Measurements from ENCODE around the gene NOL3.
A peak's percentile ranks its signal among the peaks of the same experiment; 100 is the strongest.

NOL3 gene

GRCh38 chr16:67166110-67166547 is 4.2 kb upstream of the NOL3 start:
- ATAC-seq (ENCODE audit: low read depth) (no peak), DNase-seq (ENCODE audit: low spot score) (no peak)
- no peak for TF ChIP-seq CTCF (IDR thresholded peaks at IDR 0.05; ENCODE audit: poor library complexity, severe bottlenecking)
- peaks cover 9% of the 10 kb centered on the region for H3K4me1 ChIP-seq (ENCODE audit: insufficient read depth, poor library complexity, severe bottlenecking)
- no peak overlapping the region for H3K4me3 ChIP-seq (ENCODE audit: severe bottlenecking)
- H3K27ac ChIP-seq (ENCODE audit: poor library complexity, severe bottlenecking): no peak overlapping the region
- no peaks in the 10 kb centered on the region for H3K36me3 ChIP-seq (ENCODE audit: low read depth)
- no peaks in the 10 kb centered on the region for H3K27me3 ChIP-seq (ENCODE audit: insufficient read depth, poor library complexity, severe bottlenecking)
- no peaks in the 10 kb centered on the region for H3K9me3 ChIP-seq (ENCODE audit: severe bottlenecking)

GRCh38 chr16:67166598-67167168 is 3.7 kb upstream of the NOL3 start:
- DNase-seq (ENCODE audit: low spot score): no peak
- Histone ChIP-seq H3K4me1 (ENCODE audit: insufficient read depth, poor library complexity, severe bottlenecking) (peaks cover 12% of the 10 kb centered on the region), H3K27ac (ENCODE audit: poor library complexity, severe bottlenecking) (no peak overlapping the region)

GRCh38 chr16:67167588-67167987 is 2.8 kb upstream of the NOL3 start:
- Histone ChIP-seq H3K36me3 (ENCODE audit: low read depth) (no peaks in the 10 kb centered on the region), H3K4me1 (ENCODE audit: insufficient read depth, poor library complexity, severe bottlenecking) (peaks cover 12% of the 10 kb centered on the region), H3K27ac (ENCODE audit: poor library complexity, severe bottlenecking) (no peak overlapping the region), H3K9me3 (ENCODE audit: severe bottlenecking) (no peaks in the 10 kb centered on the region), H3K4me3 (ENCODE audit: severe bottlenecking) (no peak overlapping the region), H3K27me3 (ENCODE audit: insufficient read depth, poor library complexity, severe bottlenecking) (no peaks in the 10 kb centered on the region)
- DNase-seq (ENCODE audit: low spot score) (no peak), ATAC-seq (ENCODE audit: low read depth) (no peak)
- TF ChIP-seq CTCF (IDR thresholded peaks at IDR 0.05; ENCODE audit: poor library complexity, severe bottlenecking): no peak

More at GRCh38 chr16:67166598-67167168, 3.7 kb upstream of the NOL3 start:
- Histone ChIP-seq H3K27me3 (ENCODE audit: insufficient read depth, poor library complexity, severe bottlenecking) (no peaks in the 10 kb centered on the region), H3K4me3 (ENCODE audit: severe bottlenecking) (no peak overlapping the region), H3K36me3 (ENCODE audit: low read depth) (no peaks in the 10 kb centered on the region), H3K9me3 (ENCODE audit: severe bottlenecking) (no peaks in the 10 kb centered on the region)
- ATAC-seq (ENCODE audit: low read depth): no peak
- TF ChIP-seq CTCF (IDR thresholded peaks at IDR 0.05; ENCODE audit: poor library complexity, severe bottlenecking): no peak

- Histone ChIP-seq H3K4me1 (ENCODE audit: insufficient read depth, poor library complexity, severe bottlenecking) (peaks cover 17% of the 10 kb centered on the region), H3K27me3 (ENCODE audit: insufficient read depth, poor library complexity, severe bottlenecking) (no peaks in the 10 kb centered on the region), H3K36me3 (ENCODE audit: low read depth) (no peaks in the 10 kb centered on the region), H3K9me3 (ENCODE audit: severe bottlenecking) (no peaks in the 10 kb centered on the region), H3K27ac (ENCODE audit: poor library complexity, severe bottlenecking) (no peak overlapping the region), H3K4me3 (ENCODE audit: severe bottlenecking) (no peak overlapping the region)
- DNase-seq (ENCODE audit: low spot score) (no peak), ATAC-seq (ENCODE audit: low read depth) (no peak)
- TF ChIP-seq CTCF (IDR thresholded peaks at IDR 0.05; ENCODE audit: poor library complexity, severe bottlenecking): no peak
These were observed 1.3 kb upstream of the NOL3 start for GRCh38 chr16:67169011-67169451.

- H3K9me3 ChIP-seq (ENCODE audit: severe bottlenecking): no peaks in the 10 kb centered on the region
- ATAC-seq (ENCODE audit: low read depth) (no peak), DNase-seq (ENCODE audit: low spot score) (no peak)
- H3K27ac ChIP-seq (ENCODE audit: poor library complexity, severe bottlenecking): peak overlapping the region; percentile 73
- peaks cover 19% of the 10 kb centered on the region for H3K4me1 ChIP-seq (ENCODE audit: insufficient read depth, poor library complexity, severe bottlenecking)
- peak; percentile 61 for TF ChIP-seq CTCF (IDR thresholded peaks at IDR 0.05; ENCODE audit: poor library complexity, severe bottlenecking)
- H3K4me3 ChIP-seq (ENCODE audit: severe bottlenecking): peak overlapping the region; percentile 39
- H3K27me3 ChIP-seq (ENCODE audit: insufficient read depth, poor library complexity, severe bottlenecking): no peaks in the 10 kb centered on the region
- H3K36me3 ChIP-seq (ENCODE audit: low read depth): no peaks in the 10 kb centered on the region
These were observed 633 bp upstream of the NOL3 start for GRCh38 chr16:67169642-67170167.

Measured in RWPE2 (cell line).